ENCODE results near the gene TRIM33. TPM values are rescaled to one million over a fixed set of nuclear protein-coding genes. Genes with fewer than 3 reads are reported as not detected.

Gene TRIM33
- total RNA-seq, 1 experiment from 2014 or later, result 41.2 TPM

DNA sequence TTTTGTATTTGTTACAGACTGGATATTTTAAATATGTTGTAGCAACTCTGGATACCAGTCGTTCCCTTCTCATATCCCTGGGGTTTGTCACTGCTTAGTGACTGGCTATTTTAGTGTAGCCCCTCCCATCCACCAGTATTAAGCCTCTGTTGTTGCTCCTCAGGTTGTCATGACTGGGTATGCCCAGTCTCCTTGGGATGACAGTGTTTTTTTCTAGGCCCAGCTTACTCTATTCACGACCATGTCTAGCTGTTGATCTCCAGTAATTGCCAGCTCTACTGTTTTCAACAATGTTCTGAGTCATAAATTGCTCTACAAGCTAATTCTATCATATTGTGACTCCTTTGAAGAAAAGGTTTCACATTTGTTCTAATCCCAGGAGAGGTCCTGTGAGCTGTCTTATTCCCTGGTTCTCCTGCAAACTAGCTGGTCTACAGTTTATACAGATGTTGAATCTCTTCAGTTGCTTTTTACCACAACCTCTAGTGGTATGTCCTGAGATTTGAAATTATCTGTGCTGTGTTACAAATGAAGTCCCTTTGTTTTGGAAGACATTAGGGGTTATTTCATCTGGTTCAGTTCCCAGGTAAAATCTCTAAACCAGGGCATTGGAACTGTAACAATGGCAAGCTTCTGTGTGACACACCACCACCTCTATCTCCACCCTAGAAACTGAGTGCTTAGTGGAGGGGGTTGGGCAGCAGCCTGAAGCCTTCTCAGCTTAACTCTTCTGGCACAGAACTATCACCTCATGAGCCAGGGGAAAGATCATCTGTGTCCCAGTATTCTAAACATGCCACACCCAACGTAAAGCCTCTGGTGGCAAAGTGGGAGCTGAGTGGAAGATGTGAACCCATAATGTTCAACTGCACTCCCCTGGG lies 124.6 kb downstream of the TRIM33 start:
- ATAC-seq, result no peak
- no peak for DNase-seq (ENCODE audit: low read depth, low spot score)
- Histone ChIP-seq H3K36me3 (ENCODE audit: control insufficient read depth in 1 of 2, insufficient read depth in 2 of 2, low read length in 2 of 2) (no peaks in the 10 kb centered on the region), H3K4me1 (ENCODE audit: control insufficient read depth in 1 of 2, insufficient read depth in 2 of 2, low read length in 2 of 2) (no peaks in the 10 kb centered on the region), H3K9ac (ENCODE audit: low read length) (no peak overlapping the region), H3K27ac (ENCODE audit: low read depth, low read length) (no peak overlapping the region), H2AFZ (ENCODE audit: low read depth, low read length, poor library complexity, severe bottlenecking) (no peak overlapping the region), H3K4me3 (replicated peaks in 1 of 2; ENCODE audit: low read depth in 1 of 2, low read length in 2 of 2) (no peak overlapping the region), H3K79me2 (ENCODE audit: insufficient read depth, low read length) (no peaks in the 10 kb centered on the region), H3K27me3 (ENCODE audit: insufficient read depth, low read length) (no peaks in the 10 kb centered on the region), H3K9me3 (ENCODE audit: control insufficient read depth in 1 of 2, insufficient read depth in 1 of 2, low read depth in 1 of 2, low read length in 2 of 2) (no peaks in the 10 kb centered on the region), H4K20me1 (ENCODE audit: insufficient read depth) (no peaks in the 10 kb centered on the region), H3K4me2 (ENCODE audit: low read length) (no peak overlapping the region), H3K9me2 (ENCODE audit: insufficient read depth) (no peaks in the 10 kb centered on the region)
- intact Hi-C loops (cut with micrococcal nuclease), result no loop called here
- POLR2A ChIA-PET, result no interaction called here
- TF ChIP-seq POLR2A (IDR thresholded peaks at IDR 0.05; ENCODE audit: borderline replicate concordance, extremely low read depth, insufficient read depth, insufficient read length), result no peak
- no peak for TF ChIP-seq EZH2phosphoT487 (IDR thresholded peaks at IDR 0.05; ENCODE audit: borderline replicate concordance)
- no peak for TF ChIP-seq TCF7L2 (IDR thresholded peaks at IDR 0.05; ENCODE audit: borderline replicate concordance, extremely low read depth, insufficient read depth, insufficient read length)
- TF ChIP-seq ZFX (IDR thresholded peaks at IDR 0.05), result no peak
- TF ChIP-seq EZH2 (IDR thresholded peaks at IDR 0.05), result no peak
- no peak for TF ChIP-seq EGR1 (IDR thresholded peaks at IDR 0.05; ENCODE audit: low read depth)
- TF ChIP-seq ELF1 (IDR thresholded peaks at IDR 0.05; ENCODE audit: borderline replicate concordance, low read depth), result no peak
- no peak for TF ChIP-seq SRF (IDR thresholded peaks at IDR 0.05; ENCODE audit: low read depth)
- no peak for TF ChIP-seq JUND (IDR thresholded peaks at IDR 0.05)
- no peak for TF ChIP-seq SIN3A (IDR thresholded peaks at IDR 0.05; ENCODE audit: low read depth)
- TF ChIP-seq, protein P1, sequence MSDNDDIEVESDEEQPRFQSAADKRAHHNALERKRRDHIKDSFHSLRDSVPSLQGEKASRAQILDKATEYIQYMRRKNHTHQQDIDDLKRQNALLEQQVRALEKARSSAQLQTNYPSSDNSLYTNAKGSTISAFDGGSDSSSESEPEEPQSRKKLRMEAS (IDR thresholded peaks at IDR 0.05), result no peak
- no peak for TF ChIP-seq ATF3 (IDR thresholded peaks at IDR 0.05)
- no peak for TF ChIP-seq ZNF274 (IDR thresholded peaks at IDR 0.05; ENCODE audit: low read depth, low read length)
- no peak for TF ChIP-seq CEBPB (IDR thresholded peaks at IDR 0.05; ENCODE audit: low read depth)
- no peak for TF ChIP-seq CBX3 (IDR thresholded peaks at IDR 0.05; ENCODE audit: low read depth)
- BruUV-seq (replicated peaks), result no TSS peak
- RAD21 ChIA-PET (ENCODE audit: low non-redundant PET in 1 of 2, low total read pairs in 2 of 2, uncharacterized antibody in 2 of 2, unreplicated experiment in 2 of 2), result no interaction called here
- CTCF ChIA-PET, result no interaction called here
